Measurements from ENCODE around the gene SSR3.

Gene SSR3

DNA sequence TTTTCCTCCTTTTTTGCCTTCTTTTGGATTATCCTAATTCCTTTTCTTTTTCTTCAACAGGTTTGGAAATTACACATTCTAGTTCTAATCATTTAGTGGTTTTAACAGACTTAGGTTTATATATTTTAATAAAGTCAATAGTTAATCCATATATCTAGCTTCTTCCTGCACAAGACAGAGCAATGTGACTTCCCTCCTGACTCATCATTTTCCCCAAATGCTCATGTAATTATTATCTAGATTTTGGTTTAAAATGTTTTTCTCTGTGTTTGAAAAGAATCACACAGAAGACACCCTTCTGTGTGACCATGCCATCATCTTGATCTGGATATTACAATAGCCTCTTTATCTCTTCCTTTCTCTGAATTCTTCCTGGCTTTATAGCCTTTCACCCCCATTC lies 28.6 kb upstream of the SSR3 start:
- TF ChIP-seq, protein P1, sequence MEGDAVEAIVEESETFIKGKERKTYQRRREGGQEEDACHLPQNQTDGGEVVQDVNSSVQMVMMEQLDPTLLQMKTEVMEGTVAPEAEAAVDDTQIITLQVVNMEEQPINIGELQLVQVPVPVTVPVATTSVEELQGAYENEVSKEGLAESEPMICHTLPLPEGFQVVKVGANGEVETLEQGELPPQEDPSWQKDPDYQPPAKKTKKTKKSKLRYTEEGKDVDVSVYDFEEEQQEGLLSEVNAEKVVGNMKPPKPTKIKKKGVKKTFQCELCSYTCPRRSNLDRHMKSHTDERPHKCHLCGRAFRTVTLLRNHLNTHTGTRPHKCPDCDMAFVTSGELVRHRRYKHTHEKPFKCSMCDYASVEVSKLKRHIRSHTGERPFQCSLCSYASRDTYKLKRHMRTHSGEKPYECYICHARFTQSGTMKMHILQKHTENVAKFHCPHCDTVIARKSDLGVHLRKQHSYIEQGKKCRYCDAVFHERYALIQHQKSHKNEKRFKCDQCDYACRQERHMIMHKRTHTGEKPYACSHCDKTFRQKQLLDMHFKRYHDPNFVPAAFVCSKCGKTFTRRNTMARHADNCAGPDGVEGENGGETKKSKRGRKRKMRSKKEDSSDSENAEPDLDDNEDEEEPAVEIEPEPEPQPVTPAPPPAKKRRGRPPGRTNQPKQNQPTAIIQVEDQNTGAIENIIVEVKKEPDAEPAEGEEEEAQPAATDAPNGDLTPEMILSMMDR (conservative IDR thresholded peaks at IDR 0.05; ENCODE audit: low read depth, low read length): no peak
- DNase-seq (ENCODE audit: low read depth): no peak
- H3K4me3 ChIP-seq (ENCODE audit: low read depth, low read length): no peak overlapping the region

DNA sequence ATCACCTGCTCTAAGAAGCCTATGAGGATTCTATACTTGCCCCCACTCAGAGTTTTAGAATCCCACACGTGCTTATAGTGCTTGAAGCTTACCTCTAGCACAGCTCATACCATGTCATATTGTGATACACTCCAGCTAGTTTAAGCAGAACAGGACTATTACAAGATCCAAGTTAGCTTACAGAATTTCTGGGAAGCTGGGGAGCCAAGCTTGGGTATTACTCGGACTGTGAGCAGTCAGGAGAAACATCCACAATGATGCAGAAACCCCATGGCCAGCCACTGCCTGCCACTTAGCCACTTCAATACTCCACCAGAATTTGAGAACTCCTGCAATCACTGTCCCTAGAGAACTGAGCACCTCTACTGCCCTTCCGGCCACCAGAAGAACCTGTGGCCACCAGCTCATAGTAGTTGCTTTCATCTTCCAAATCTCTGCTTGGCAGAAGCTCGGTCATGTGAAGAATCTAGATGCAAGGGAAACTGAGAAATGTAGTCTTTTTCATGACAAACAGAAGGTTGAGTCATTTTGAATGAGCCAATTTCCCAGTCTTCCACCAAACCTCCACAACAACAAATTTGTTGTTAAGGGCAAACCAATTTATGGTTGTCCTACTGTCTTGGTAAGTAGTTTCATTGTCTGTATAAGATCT lies 27.7 kb upstream of the SSR3 start:
- H3K4me3 ChIP-seq (ENCODE audit: low read depth, low read length): no peak overlapping the region
- DNase-seq (ENCODE audit: low read depth): no peak
- TF ChIP-seq, protein P1 (conservative IDR thresholded peaks at IDR 0.05; ENCODE audit: low read depth, low read length): no peak

DNA sequence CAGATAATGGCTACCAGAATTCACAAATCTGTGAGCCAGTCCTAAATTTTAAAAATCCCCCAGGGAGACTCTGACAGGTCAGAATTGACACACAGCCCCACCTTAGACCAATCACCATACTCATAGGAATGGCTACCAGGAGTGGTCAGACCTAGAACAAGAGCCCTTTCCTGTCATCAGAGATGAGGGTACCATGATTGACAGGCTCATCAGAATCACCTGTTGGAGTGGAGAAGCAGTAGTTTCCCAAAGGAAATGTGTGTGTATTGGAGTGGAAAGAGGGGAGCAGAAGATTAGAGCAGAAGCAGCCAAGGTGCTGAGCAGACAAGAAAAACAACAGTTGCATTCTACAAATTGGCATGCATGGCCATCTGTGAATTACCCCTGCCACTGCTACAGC lies 27.0 kb upstream of the SSR3 start:
- H3K4me3 ChIP-seq (ENCODE audit: low read depth, low read length): no peak overlapping the region
- TF ChIP-seq, protein P1 (conservative IDR thresholded peaks at IDR 0.05; ENCODE audit: low read depth, low read length): no peak
- DNase-seq (ENCODE audit: low read depth): no peak

- TF ChIP-seq, protein P1 (conservative IDR thresholded peaks at IDR 0.05; ENCODE audit: low read depth, low read length): no peak
- DNase-seq (ENCODE audit: low read depth): no peak
- no peak overlapping the region for H3K4me3 ChIP-seq (ENCODE audit: low read depth, low read length)
Measured at GRCh38 chr3:156581033-156581432, 26.1 kb upstream of the SSR3 start.

- DNase-seq (ENCODE audit: low read depth): no peak
- TF ChIP-seq, protein P1 (conservative IDR thresholded peaks at IDR 0.05; ENCODE audit: low read depth, low read length): no peak
- H3K4me3 ChIP-seq (ENCODE audit: low read depth, low read length): no peak overlapping the region
Measured at GRCh38 chr3:156579427-156579851, 24.5 kb upstream of the SSR3 start.

DNA sequence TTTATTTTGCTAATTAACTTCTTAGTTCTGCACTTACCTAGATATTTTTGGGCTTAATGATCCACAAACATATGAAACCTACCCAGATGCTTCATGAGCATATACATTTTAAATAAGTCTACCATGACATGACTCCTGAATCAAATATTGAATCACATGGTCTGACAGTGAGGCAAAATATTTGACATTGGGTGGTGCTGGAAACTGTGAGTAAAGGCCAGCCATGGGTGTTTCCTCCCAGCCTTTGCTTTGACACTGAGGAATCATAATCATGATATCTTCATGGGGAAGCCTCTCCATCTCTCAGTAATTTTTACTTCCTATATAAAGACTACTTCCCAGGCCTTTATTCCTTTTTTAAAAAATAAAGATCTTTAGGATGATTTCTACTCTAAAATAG lies 22.8 kb upstream of the SSR3 start:
- H3K4me3 ChIP-seq (ENCODE audit: low read depth, low read length): no peak overlapping the region
- DNase-seq (ENCODE audit: low read depth): peak; percentile 31
- TF ChIP-seq, protein P1 (conservative IDR thresholded peaks at IDR 0.05; ENCODE audit: low read depth, low read length): no peak

DNA sequence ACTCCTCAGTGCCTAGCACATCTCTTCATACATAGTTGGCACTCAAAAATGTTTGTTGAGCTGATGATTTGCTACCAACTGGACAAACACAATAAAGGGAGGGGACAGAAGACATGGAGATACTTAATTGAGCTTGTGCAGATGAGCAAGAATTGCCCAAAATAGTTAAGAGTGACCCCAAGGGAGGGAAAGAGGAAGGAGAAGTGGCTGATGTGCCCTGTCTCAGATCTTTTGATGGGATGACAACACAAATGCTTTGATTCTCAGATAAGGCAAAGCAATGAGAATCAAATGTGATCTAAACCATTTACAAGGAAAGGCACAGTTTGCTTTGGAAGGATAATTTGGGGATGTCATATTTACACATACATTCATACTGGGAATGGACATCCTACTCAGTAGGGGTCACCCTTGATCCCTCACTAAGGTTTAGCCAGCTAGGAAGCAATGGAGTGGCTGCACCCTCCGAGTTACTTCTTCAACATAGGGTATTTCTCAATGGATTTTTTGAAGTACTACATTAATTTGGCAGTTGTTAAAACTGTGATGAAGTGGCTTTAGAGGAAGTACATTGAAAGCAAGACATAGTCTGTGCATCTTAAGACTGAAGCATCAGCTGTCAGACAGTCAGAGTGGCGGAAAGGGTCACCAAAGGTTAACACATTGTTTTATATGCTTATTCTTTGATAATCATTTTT lies 21.9 kb upstream of the SSR3 start:
- peak; percentile 34 for DNase-seq (ENCODE audit: low read depth)
- no peak overlapping the region for H3K4me3 ChIP-seq (ENCODE audit: low read depth, low read length)

More for the DNA sequence above, 21.9 kb upstream of the SSR3 start:
- TF ChIP-seq, protein P1 (conservative IDR thresholded peaks at IDR 0.05; ENCODE audit: low read depth, low read length): no peak

Measured in choroid plexus epithelial cell (primary cell).